Liver (tissue), 9 donors: Measurements from ENCODE around the gene PF4V1. TPM values are rescaled to one million over a fixed set of nuclear protein-coding genes. Genes with fewer than 3 reads are reported as not detected.

Experiments used
- DNase-seq: peaks from one replicate; pipeline ENCODE4 v3.0.0-alpha.2; 2017; ENCODE audit warnings: low spot score
- H3K27ac ChIP-seq, 2 donors: one replicate each; pipeline ENCODE4 v1.7.0; 2013; ENCODE audit warnings: inconsistent platforms in 2 of 2, low read length in 2 of 2, control low read depth in 1 of 2, low read depth in 1 of 2, mild to moderate bottlenecking in 1 of 2
- H3K27me3 ChIP-seq, 4 donors: one replicate each; pipeline versions ENCODE4 v1.6.1 to v1.7.0; 2013; ENCODE audit warnings: low read length in 3 of 4, inconsistent platforms in 1 of 4, mild to moderate bottlenecking in 1 of 4, moderate library complexity in 1 of 4; ENCODE audit not compliant: control insufficient read depth in 4 of 4, insufficient read depth in 4 of 4
- H3K36me3 ChIP-seq, 4 donors: one replicate each; pipeline versions ENCODE4 v1.6.1 to v1.7.0; 2013; ENCODE audit warnings: low read length in 3 of 4, mild to moderate bottlenecking in 3 of 4, low read depth in 1 of 4, moderate library complexity in 1 of 4; ENCODE audit not compliant: control insufficient read depth in 4 of 4, insufficient read depth in 3 of 4
- H3K4me1 ChIP-seq, 4 donors: one replicate each; pipeline versions ENCODE4 v1.6.1 to v1.7.0; 2013; ENCODE audit warnings: low read length in 3 of 4, mild to moderate bottlenecking in 3 of 4, moderate library complexity in 1 of 4; ENCODE audit not compliant: control insufficient read depth in 4 of 4, insufficient read depth in 4 of 4
- H3K4me3 ChIP-seq, 3 donors: one replicate each; pipeline versions ENCODE4 v1.6.1 to v1.7.0; 2013; ENCODE audit warnings: low read length in 3 of 3, control low read depth in 1 of 3, low read depth in 1 of 3, mild to moderate bottlenecking in 1 of 3
- H3K9ac ChIP-seq, 2 donors: one replicate each; pipeline ENCODE4 v1.7.0; 2013; ENCODE audit warnings: low read length in 2 of 2, mild to moderate bottlenecking in 2 of 2, moderate library complexity in 2 of 2, control low read depth in 1 of 2, low read depth in 1 of 2
- H3K9me3 ChIP-seq, 4 donors: one replicate each; pipeline versions ENCODE4 v1.6.1 to v1.7.0; 2013; ENCODE audit warnings: low read length in 3 of 4; ENCODE audit not compliant: control insufficient read depth in 4 of 4
- EGR1 ChIP-seq, 2 donors: IDR thresholded peaks; 2 replicates each; pipeline ENCODE4 v1.6.1; 2016 to 2018; ENCODE audit warnings: antibody characterized with exemption in 2 of 2, low read depth in 2 of 2
- FOXA1 ChIP-seq: IDR thresholded peaks from 2 replicates; pipeline ENCODE4 v1.6.1; 2016; ENCODE audit warnings: antibody characterized with exemption
- FOXA2 ChIP-seq: IDR thresholded peaks from 2 replicates; pipeline ENCODE4 v1.6.1; 2016; ENCODE audit warnings: antibody characterized with exemption
- GABPA ChIP-seq, 2 donors: IDR thresholded peaks in 1 of 2; conservative IDR thresholded peaks in 1 of 2; 2 replicates each; pipeline ENCODE4 v1.6.1; 2016; ENCODE audit warnings: antibody characterized with exemption in 2 of 2, mild to moderate bottlenecking in 1 of 2, moderate library complexity in 1 of 2
- HNF4A ChIP-seq, 2 donors: conservative IDR thresholded peaks; 2 replicates each; pipeline ENCODE4 v1.6.1; 2016; ENCODE audit warnings: antibody characterized with exemption in 2 of 2, mild to moderate bottlenecking in 2 of 2
- HNF4G ChIP-seq: IDR thresholded peaks from 2 replicates; pipeline ENCODE4 v1.6.1; 2016; ENCODE audit warnings: antibody characterized with exemption
- JUND ChIP-seq, 2 donors: IDR thresholded peaks; 2 replicates each; pipeline ENCODE4 v1.6.1; 2016; ENCODE audit warnings: antibody characterized with exemption in 2 of 2
- NR2F2 ChIP-seq: IDR thresholded peaks from 2 replicates; pipeline ENCODE4 v1.6.1; 2016; ENCODE audit warnings: antibody characterized with exemption
- RAD21 ChIP-seq, 2 donors: IDR thresholded peaks; 2 replicates each; pipeline ENCODE4 v1.6.1; 2016; ENCODE audit warnings: antibody characterized with exemption in 2 of 2, mild to moderate bottlenecking in 2 of 2
- RXRA ChIP-seq, 2 donors: IDR thresholded peaks; 2 replicates each; pipeline ENCODE4 v1.6.1; 2017 to 2018; ENCODE audit warnings: antibody characterized with exemption in 2 of 2, mild to moderate bottlenecking in 1 of 2
- TAF1 ChIP-seq: conservative IDR thresholded peaks from 2 replicates; pipeline ENCODE4 v1.6.1; 2016; ENCODE audit warnings: antibody characterized with exemption, mild to moderate bottlenecking
- YY1 ChIP-seq: IDR thresholded peaks from 2 replicates; pipeline ENCODE4 v1.6.1; 2016; ENCODE audit warnings: antibody characterized with exemption, mild to moderate bottlenecking
- WGBS: extraction: QIAGEN DNeasy Blood & Tissue Kit; methylation state at CpG from one replicate; pipeline ENCODE4 v1.1.7; 2013; 5-methylcytosine and 5-hydroxymethylcytosine counted together
- polyA plus RNA-seq, 2 donors: library from polyadenylated mRNA; stranded (reverse) in 1 of 2; unstranded in 1 of 2; fragments of 200-250 nt in 1 of 2; fragments of >200 nt in 1 of 2; fragmentation: Nextera tagmentation in 1 of 2; extraction: Ambion mirVana in 1 of 2; gene quantifications; one replicate each; pipeline versions ENCODE4 v1.2.1 to v1.2.3, GENCODE V29; 2013 to 2015
- total RNA-seq, 2 donors: library from RNA; depleted of rRNA; stranded (reverse); fragments of >200 nt; gene quantifications; one replicate each; pipeline ENCODE4 v1.2.3, GENCODE V29; 2014
- TF ChIP-seq, protein P1 (sequence below): IDR thresholded peaks from 2 replicates; pipeline ENCODE4 v1.6.1; 2016; ENCODE audit warnings: antibody characterized with exemption
- TF ChIP-seq, protein P2 (sequence below): IDR thresholded peaks from 2 replicates; pipeline ENCODE4 v1.6.1; 2016; ENCODE audit warnings: antibody characterized with exemption
- TF ChIP-seq, protein P3 (sequence below): IDR thresholded peaks from 2 replicates; pipeline ENCODE4 v1.6.1; 2016; ENCODE audit warnings: antibody characterized with exemption
- TF ChIP-seq, protein P4 (sequence below): IDR thresholded peaks from 2 replicates; pipeline ENCODE4 v1.6.1; 2016; ENCODE audit warnings: antibody characterized with exemption, mild to moderate bottlenecking
- donor health status: healthy.
- donor health status: healthy.
- donor health status: healthy.
- donor health status: healthy.
- donor health status: healthy.

PF4V1 gene
- total and polyA plus RNA-seq, 4 donors = 0.16 to 3.4 (median 0.74) TPM; not detected in 1

DNA sequence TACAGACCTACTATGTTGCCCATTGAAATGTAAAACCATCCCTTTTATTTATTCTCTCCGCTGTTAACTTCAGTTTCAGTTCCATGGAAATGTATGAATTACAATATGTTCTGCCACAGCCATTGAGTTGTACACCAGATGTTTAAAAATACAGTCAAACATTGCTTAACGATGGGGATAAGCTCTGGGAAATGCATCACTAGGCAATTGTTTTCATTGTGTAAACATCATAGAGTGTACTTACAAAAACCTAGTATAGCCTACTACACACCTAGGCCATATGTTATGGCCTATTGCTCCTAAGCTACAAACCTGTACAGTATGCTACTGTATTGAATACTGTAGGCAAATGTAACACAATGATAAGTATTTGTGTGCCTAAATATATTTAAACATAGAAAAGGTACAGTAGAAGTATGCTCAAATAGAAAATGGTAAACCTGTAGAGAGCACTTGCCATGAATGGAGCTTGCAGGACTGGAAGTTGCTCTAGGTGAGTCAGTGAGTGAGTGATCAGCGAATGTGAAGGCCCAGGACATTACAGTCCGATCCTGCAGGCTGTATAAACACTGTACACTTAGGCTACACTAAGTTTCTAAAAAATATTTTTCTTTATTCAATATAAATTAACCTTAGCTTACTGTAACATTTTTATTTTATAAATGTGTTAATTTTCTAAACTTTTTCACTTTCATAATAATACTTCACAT is 2.7 kb upstream of the PF4V1 start:
- WGBS = 85% methylated on average over 4 of the region's 4 CpGs

DNA sequence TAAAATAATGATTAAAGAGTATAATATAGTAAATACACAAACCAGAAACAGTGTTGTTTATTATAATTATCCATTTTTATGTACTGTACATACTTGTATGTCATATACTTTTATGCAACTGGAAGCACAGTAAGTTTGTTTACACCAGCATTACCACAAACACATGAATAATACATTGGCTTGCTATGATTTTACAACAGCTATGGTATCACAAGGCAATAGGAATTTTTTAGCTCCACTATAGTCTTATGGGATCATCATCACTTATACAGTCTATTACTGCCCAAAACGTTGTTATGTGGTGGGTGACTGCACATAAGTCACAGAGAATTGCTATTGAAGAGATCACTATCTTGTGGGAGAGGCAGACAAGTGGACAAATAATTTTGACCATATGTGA is 1.8 kb upstream of the PF4V1 start:
- WGBS = 65% methylated on average over 1 of the region's 1 CpG
- H3K9ac ChIP-seq = no peak overlapping the region
- no peak overlapping the region for H3K27ac ChIP-seq
- peaks cover 0 to 30% (median 6%) of the 10 kb centered on the region in 4 donors for H3K4me1 ChIP-seq
- no peaks in the 10 kb centered on the region for H3K9me3 ChIP-seq
- no peaks in the 10 kb centered on the region for H3K27me3 ChIP-seq
- H3K36me3 ChIP-seq = no peaks in the 10 kb centered on the region
- no peak for DNase-seq
- TF ChIP-seq HNF4G = no peak
- TF ChIP-seq, protein P1, sequence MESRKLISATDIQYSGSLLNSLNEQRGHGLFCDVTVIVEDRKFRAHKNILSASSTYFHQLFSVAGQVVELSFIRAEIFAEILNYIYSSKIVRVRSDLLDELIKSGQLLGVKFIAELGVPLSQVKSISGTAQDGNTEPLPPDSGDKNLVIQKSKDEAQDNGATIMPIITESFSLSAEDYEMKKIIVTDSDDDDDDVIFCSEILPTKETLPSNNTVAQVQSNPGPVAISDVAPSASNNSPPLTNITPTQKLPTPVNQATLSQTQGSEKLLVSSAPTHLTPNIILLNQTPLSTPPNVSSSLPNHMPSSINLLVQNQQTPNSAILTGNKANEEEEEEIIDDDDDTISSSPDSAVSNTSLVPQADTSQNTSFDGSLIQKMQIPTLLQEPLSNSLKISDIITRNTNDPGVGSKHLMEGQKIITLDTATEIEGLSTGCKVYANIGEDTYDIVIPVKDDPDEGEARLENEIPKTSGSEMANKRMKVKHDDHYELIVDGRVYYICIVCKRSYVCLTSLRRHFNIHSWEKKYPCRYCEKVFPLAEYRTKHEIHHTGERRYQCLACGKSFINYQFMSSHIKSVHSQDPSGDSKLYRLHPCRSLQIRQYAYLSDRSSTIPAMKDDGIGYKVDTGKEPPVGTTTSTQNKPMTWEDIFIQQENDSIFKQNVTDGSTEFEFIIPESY = no peak
- H3K4me3 ChIP-seq = no peak overlapping the region

More for the DNA sequence above, 2.7 kb upstream of the PF4V1 start:
- DNase-seq = no peak
- Histone ChIP-seq H3K4me3 (no peak overlapping the region), H3K9ac (no peak overlapping the region), H3K36me3 (no peaks in the 10 kb centered on the region), H3K27me3 (no peaks in the 10 kb centered on the region), H3K4me1 (peaks cover 0 to 24% (median 5%) of the 10 kb centered on the region in 4 donors), H3K27ac (no peak overlapping the region), H3K9me3 (no peaks in the 10 kb centered on the region)
- TF ChIP-seq JUND (IDR thresholded peaks at IDR 0.05) (no peak), RAD21 (IDR thresholded peaks at IDR 0.05) (no peak), YY1 (no peak), FOXA1 (no peak), HNF4G (no peak), FOXA2 (no peak), HNF4A (conservative IDR thresholded peaks at IDR 0.05) (no peak)
- TF ChIP-seq, protein P2, sequence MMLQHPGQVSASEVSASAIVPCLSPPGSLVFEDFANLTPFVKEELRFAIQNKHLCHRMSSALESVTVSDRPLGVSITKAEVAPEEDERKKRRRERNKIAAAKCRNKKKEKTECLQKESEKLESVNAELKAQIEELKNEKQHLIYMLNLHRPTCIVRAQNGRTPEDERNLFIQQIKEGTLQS = no peak
- TF ChIP-seq, protein P1 = no peak
- TF ChIP-seq, protein P3, sequence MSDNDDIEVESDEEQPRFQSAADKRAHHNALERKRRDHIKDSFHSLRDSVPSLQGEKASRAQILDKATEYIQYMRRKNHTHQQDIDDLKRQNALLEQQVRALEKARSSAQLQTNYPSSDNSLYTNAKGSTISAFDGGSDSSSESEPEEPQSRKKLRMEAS = no peak

DNA sequence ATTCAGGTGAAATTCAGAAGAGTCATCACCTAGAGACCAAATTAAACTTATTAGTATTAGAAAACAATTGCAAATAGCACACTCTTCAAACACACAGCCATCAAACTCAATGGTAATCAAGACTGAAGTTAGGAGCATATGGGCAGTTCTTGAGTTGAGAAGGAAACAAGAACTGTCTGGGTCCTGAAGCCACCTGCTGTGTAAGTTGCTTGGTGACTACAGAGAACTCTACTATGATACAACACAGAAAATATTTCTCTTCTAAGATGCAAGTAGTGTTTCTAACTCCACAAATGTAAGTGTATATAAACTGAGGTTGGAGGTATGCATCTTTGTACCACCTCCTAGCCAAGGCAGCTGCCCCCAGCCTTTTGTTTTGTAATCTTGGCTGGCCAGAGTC is 325 bp upstream of the PF4V1 start:
- Histone ChIP-seq H3K4me1 (peaks cover 3 to 34% (median 11%) of the 10 kb centered on the region in 4 donors), H3K27ac (no peak overlapping the region), H3K9ac (no peak overlapping the region), H3K4me3 (no peak overlapping the region), H3K27me3 (no peaks in the 10 kb centered on the region), H3K36me3 (no peaks in the 10 kb centered on the region), H3K9me3 (no peaks in the 10 kb centered on the region)
- TF ChIP-seq, protein P1 = no peak
- TF ChIP-seq, protein P3 = no peak
- TF ChIP-seq HNF4A (conservative IDR thresholded peaks at IDR 0.05) (no peak), YY1 (no peak), TAF1 (no peak), EGR1 (IDR thresholded peaks at IDR 0.05; ENCODE audit: low read depth in 2 of 2) (no peak), NR2F2 (no peak), RXRA (IDR thresholded peaks at IDR 0.05) (no peak), HNF4G (no peak), JUND (IDR thresholded peaks at IDR 0.05) (no peak), GABPA (IDR thresholded peaks at IDR 0.05 in 1 of 2, conservative IDR thresholded peaks at IDR 0.05 in 1 of 2) (no peak)
- TF ChIP-seq, protein P4, sequence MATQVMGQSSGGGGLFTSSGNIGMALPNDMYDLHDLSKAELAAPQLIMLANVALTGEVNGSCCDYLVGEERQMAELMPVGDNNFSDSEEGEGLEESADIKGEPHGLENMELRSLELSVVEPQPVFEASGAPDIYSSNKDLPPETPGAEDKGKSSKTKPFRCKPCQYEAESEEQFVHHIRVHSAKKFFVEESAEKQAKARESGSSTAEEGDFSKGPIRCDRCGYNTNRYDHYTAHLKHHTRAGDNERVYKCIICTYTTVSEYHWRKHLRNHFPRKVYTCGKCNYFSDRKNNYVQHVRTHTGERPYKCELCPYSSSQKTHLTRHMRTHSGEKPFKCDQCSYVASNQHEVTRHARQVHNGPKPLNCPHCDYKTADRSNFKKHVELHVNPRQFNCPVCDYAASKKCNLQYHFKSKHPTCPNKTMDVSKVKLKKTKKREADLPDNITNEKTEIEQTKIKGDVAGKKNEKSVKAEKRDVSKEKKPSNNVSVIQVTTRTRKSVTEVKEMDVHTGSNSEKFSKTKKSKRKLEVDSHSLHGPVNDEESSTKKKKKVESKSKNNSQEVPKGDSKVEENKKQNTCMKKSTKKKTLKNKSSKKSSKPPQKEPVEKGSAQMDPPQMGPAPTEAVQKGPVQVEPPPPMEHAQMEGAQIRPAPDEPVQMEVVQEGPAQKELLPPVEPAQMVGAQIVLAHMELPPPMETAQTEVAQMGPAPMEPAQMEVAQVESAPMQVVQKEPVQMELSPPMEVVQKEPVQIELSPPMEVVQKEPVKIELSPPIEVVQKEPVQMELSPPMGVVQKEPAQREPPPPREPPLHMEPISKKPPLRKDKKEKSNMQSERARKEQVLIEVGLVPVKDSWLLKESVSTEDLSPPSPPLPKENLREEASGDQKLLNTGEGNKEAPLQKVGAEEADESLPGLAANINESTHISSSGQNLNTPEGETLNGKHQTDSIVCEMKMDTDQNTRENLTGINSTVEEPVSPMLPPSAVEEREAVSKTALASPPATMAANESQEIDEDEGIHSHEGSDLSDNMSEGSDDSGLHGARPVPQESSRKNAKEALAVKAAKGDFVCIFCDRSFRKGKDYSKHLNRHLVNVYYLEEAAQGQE = no peak
- no peak for DNase-seq
